ENCODE results near the gene SLC39A1.
"Not testable (repeated sequence)": the region's sequence is repeated elsewhere in the genome, so short reads cannot be mapped to it uniquely, and the experiment has no call there.

The SLC39A1 gene

DNA sequence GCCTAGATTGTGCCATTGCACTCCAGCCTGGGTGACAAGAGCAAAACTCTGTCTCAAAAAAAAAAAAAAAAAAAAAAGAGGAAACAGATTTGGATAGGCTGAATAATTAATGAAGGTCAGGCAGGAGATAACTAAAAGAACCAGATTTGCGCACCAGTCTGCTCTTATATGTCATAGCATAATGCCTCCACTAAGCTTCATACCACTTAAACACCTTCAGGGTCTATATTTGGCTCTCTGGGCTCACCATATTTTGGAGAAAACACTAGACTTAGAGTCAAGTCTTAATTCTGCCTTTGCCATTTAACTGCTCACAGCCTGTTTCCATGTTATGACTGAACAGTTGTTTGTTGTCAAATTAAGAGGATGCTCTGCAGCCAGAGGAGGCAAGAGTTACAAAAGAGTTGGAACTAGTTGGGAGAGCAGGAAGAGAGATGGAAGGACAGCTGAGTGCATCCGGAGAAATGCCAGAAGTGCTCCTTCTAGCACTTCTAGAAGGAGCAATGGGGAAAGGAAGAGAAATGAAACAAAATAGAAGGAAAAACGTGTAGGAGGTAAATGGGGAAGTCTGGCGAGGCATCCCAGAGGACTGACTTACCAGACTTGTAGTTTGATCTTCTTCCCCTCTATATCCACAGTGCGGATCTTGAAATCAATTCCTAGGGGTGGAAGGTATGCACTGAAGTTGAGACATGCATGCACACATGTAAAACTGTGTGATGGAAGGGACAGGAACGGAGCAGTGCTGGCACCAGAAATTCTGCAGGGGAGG, 21.0 kb upstream of the SLC39A1 start:
- no peaks in the 10 kb centered on the region for H3K9me3 Mint-ChIP-seq
- peaks cover 33% of the 10 kb centered on the region for H3K4me1 Mint-ChIP-seq
- no peak for ATAC-seq
- no peak overlapping the region for H3K27ac Mint-ChIP-seq
- no peak for DNase-seq
- H3K4me3 Mint-ChIP-seq: peak overlapping the region; percentile 27 to 49
- no peaks in the 10 kb centered on the region for H3K27me3 Mint-ChIP-seq

DNA sequence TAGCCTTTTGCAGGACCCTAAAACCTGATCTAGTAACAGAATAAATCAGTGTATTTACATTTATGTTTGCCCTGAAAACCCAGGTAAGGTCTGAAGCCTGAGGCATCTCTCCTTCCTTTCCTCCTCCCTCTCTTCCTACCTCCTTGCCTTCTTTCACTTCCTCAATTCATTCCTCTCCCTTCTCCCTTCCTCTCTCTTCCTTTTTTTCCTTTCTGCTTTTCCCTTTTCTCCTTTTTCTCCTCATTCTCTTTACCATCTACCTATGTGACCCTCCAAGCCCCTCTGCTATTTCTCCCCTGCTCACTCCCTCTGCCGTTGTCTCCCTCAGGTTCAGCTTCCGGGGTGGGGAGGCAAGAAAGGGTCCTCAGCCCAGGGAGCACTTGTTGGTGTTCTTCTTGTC, 18.4 kb upstream of the SLC39A1 start:
- not testable (repeated sequence) for H3K4me3 Mint-ChIP-seq, DNase-seq, H3K9me3 Mint-ChIP-seq, H3K27me3 Mint-ChIP-seq, ATAC-seq
- Mint-ChIP-seq H3K4me1 (peaks cover 38% of the 10 kb centered on the region), H3K27ac (peak overlapping the region in 1 of 2 donors; percentile 42)

DNA sequence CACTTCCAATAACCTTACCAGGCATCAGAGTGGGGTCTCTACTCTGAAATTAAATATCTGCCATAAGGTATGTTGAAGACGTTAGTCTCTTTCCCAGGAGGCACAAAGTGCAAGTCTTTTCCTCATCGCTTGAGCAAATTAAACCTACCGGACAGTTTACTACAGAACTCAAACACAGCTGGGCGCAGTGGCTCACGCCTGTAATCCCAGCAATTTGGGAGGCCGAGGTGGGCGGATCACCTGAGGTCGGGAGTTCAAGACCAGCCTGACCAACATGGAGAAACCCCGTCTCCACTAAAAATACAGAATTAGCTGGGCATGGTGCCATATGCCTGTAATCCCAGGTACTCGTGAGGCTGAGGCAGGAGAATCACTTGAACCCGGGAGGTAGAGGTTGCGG, 15.8 kb upstream of the SLC39A1 start:
- DNase-seq, H3K27me3 Mint-ChIP-seq, H3K27ac Mint-ChIP-seq, ATAC-seq, H3K9me3 Mint-ChIP-seq: not testable (repeated sequence)
- peaks cover 37% of the 10 kb centered on the region for H3K4me1 Mint-ChIP-seq
- peak overlapping the region; percentile 97 for H3K4me3 Mint-ChIP-seq

DNA sequence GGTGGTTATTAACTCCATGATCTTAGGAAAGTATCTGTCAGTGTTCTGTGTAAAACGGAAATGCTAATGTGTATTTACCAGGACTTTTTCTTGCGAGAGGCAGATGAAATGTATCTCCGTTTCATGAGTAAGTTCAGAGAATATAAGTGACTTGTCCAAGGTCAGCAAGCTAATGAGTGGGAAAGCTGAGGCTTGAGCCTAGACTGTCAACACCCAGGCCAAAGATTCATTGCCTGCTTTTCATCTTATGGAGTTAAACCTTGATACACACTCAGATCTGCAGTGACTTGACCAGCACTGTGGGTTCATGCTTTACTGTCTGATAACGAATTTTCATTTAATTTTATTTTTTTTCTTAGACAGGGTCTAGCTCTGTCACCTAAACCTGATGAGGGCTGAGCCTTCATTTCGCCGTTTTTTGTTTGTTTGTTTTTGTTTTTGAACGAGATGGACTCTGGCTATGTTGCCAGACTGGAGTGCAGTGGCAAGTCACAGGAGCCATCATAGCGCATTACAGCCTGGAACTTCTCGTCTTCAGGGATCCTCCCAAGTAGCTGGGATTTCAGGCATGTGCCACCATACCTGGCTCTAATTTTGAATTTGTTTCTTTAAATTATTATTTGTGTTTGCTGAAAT, 15.1 kb upstream of the SLC39A1 start:
- Mint-ChIP-seq H3K27ac (peak overlapping the region; percentile 27 to 49), H3K4me1 (peaks cover 40% of the 10 kb centered on the region), H3K9me3 (no peaks in the 10 kb centered on the region), H3K27me3 (no peaks in the 10 kb centered on the region), H3K4me3 (peak overlapping the region; percentile 97)
- no peak for ATAC-seq
- no peak for DNase-seq

DNA sequence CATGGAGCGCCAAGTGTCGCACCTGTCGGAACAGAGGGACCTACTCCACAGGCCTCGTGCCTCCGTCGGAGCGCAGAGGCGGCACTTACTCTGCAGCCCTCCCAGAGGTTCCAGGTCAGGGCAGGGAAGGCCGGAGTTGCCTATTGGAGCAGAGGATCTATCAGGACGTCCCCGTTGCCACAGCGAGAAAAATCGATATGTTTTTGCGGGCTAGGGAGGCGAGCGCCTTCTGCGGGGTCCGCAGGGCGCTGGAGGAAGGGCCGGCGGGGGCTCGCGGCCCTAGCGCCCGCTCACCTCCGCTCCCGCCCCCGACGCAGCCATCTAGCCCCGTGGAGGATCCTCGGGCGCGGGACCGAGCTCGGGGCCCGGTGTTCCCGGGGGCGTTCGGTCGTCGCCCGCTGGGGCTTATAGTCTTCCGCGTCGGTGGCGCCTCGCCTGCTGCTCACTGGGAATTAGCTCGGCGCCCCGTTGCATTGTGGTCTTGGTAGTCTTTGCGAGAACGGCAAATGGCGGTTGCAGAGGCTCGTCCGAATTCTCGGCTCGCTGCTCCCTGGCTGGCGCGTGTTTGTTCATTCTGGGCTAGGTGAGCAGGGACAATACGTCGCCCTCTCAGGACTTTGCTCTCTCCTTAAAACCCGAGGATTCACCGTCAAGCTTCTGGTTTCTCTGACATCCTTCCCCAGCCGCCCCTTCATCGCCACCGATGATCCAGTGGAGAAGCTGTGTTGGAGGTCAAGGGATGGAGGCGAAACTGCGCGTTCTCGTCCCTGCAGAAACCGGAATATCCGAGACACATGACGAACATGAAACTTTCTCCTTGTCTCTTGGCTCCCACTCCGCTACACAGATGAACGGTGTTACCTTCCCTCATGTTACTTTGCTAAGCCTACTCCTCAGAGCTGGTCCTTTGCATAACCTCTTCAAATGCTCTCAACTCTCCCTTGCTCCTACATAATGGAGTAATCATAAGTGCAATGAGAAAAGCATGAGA, 14.2 kb upstream of the SLC39A1 start, which contains the start of gene JTB:
Gene JTB (minus strand): TSS at position 425 of the 991 bp plus-strand sequence. CDS start 422 bp downstream, at position 3.
- DNase-seq (peak; percentile 69 to 80), ATAC-seq (peak; percentile 94)
- Mint-ChIP-seq H3K27ac (peak within 1 kb of the TSS; percentile 92 to 95), H3K4me3 (peak within 1 kb of the TSS; percentile 97), H3K27me3 (no peaks in the 10 kb centered on the region), H3K4me1 (peaks cover 44% of the 10 kb centered on the region), H3K9me3 (no peaks in the 10 kb centered on the region)

DNA sequence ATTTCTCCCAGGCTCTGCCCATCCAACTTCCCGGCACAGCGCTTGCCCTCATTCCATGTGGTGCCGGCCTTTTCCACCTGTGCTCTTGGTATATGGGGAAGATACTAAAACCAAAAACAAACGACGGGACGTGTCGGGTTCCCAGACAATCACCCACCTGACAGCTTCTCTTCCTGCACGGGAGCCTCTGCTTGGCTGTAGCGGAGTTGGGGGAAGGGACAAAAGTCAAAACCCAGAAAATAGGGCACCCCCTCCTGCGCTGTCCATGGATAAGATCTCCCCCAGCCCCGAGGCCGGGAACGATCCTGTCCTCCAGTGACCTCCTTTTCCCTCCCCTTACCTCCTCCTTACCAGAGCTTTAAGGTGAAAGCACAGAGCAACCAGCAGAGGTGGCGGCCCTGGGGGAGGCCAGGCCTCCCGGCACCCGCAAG, 13.5 kb upstream of the SLC39A1 start:
- no peak for ATAC-seq

DNA sequence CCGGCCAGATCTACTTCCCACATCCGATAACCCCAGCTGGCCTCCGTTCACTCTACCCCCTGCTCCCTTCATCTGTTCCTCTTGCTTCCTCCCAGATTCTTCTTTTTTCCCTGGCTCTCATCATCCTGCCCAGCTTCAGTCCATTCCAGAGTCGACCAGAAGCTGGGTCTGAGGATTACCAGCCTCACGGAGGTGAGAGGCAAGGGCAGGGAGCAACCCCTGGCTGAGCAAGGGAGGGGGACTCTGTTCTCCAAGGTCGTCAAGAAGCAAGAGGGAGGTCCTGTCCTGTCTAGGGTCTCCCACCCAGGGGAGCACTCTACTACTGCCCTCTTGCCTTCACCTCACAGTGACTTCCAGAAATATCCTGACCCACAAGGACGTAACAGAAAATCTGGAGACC, 10.2 kb upstream of the SLC39A1 start:
- H3K4me1 Mint-ChIP-seq: peaks cover 58% of the 10 kb centered on the region
- H3K4me3 Mint-ChIP-seq: no peak overlapping the region
- no peaks in the 10 kb centered on the region for H3K27me3 Mint-ChIP-seq
- ATAC-seq (no peak), DNase-seq (no peak)
- H3K9me3 Mint-ChIP-seq: no peaks in the 10 kb centered on the region
- H3K27ac Mint-ChIP-seq: no peak overlapping the region

More for the DNA sequence above, 13.5 kb upstream of the SLC39A1 start:
- Mint-ChIP-seq H3K9me3 (no peaks in the 10 kb centered on the region), H3K4me3 (peak overlapping the region; percentile 97), H3K27ac (peak overlapping the region; percentile 92 to 95), H3K4me1 (peaks cover 51% of the 10 kb centered on the region), H3K27me3 (no peaks in the 10 kb centered on the region)
- DNase-seq: no peak

DNA sequence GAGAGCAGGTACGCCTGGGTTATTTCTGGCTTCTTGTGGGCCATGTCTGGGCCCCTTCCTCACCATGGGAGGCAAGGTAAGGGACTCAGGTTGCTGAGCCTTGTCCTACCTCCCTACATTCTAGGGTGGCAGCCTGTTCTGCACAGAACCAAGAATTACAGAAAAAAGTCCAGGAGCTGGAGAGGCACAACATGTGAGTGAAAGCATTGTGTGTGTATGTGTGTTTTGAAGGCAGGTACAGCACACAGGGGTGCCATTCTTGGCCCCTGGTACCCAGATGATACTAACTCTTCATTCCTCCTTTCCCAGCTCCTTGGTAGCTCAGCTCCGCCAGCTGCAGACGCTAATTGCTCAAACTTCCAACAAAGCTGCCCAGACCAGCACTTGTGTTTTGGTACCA, 9.7 kb upstream of the SLC39A1 start:
- H3K27me3 Mint-ChIP-seq: no peaks in the 10 kb centered on the region
- H3K27ac Mint-ChIP-seq: no peak overlapping the region
- no peak for ATAC-seq
- H3K9me3 Mint-ChIP-seq: no peaks in the 10 kb centered on the region
- peaks cover 58% of the 10 kb centered on the region for H3K4me1 Mint-ChIP-seq
- H3K4me3 Mint-ChIP-seq: no peak overlapping the region
- DNase-seq: no peak

DNA sequence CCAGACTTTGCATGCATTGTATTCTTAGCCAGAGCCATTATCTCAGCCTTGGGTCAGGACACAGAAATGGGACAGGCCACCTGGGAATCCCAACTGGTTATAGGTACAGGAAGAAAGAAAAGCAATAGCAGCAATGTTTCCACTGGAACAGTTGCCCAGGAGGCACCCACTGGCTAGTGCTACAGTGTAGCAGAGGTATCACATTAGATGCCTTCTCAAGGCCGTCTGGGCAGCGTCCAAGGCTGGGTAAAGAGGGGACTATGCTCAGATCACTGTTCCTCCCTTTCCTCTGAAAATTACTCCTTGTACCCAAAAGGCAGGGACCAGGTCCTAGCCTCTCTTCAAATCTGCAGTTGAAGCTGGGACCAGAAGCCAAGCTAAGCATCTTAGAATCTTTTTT, 7.0 kb upstream of the SLC39A1 start:
- H3K27me3 Mint-ChIP-seq: no peaks in the 10 kb centered on the region
- no peak for ATAC-seq
- H3K9me3 Mint-ChIP-seq: no peaks in the 10 kb centered on the region
- no peak overlapping the region for H3K27ac Mint-ChIP-seq
- no peak overlapping the region for H3K4me3 Mint-ChIP-seq
- DNase-seq: no peak
- H3K4me1 Mint-ChIP-seq: peaks cover 57% of the 10 kb centered on the region

DNA sequence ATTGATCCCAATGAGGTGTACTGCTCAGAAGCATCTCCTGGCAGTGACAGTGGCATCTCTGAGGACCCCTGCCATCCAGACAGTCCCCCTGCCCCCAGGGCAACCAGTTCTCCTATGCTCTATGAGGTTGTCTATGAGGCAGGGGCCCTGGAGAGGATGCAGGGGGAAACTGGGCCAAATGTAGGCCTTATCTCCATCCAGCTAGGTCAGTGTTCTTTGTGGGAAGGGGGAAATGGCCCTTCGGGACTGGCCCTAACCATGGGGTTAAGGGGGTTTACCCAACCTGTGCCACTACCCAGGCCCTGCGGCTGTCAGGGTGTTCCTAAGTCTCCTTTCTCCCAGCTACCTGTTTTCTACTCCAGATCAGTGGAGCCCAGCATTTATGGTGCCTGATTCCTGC, 5.6 kb upstream of the SLC39A1 start:
- DNase-seq: no peak
- Mint-ChIP-seq H3K4me1 (peaks cover 56% of the 10 kb centered on the region), H3K27ac (peak overlapping the region in 1 of 2 donors; percentile 22), H3K9me3 (no peaks in the 10 kb centered on the region), H3K27me3 (no peaks in the 10 kb centered on the region), H3K4me3 (peak overlapping the region; percentile 97 to 98)
- no peak for ATAC-seq

DNA sequence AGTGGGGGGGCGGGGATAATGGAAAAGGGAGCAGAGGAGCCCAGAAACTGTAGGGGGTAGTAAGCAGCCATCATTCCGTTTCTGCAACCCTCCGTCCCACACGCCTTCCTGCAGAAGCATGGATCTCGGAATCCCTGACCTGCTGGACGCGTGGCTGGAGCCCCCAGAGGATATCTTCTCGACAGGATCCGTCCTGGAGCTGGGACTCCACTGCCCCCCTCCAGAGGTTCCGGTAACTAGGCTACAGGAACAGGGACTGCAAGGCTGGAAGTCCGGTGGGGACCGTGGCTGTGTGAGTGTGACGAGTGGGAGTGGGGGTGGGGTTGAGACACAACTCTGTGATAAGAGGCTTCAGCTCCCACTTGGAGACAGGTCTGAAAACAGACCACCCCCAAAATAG, 5.1 kb upstream of the SLC39A1 start:
- no peaks in the 10 kb centered on the region for H3K27me3 Mint-ChIP-seq
- peak overlapping the region; percentile 97 to 98 for H3K4me3 Mint-ChIP-seq
- H3K27ac Mint-ChIP-seq: peak overlapping the region; percentile 85 to 98
- ATAC-seq (no peak), DNase-seq (no peak)
- no peaks in the 10 kb centered on the region for H3K9me3 Mint-ChIP-seq
- peaks cover 58% of the 10 kb centered on the region for H3K4me1 Mint-ChIP-seq

DNA sequence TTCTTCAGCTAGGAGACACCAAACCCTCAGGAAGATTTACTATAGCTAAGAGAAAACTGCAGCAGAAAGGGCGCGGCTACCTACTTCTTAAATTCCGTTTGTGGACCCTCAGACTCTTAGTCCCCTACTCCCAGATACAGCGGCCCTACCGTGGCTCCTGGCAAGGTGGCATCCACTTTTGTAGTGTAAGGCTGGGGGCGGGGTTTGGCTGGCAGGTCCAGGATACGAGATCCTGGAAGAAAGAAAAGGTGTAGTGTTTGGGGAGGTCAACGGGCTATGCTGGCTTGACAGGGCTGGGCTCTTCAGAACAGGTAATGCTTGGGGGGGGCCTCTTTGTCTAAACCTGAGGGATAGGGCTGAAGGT, 4.6 kb upstream of the SLC39A1 start:
- peak overlapping the region; percentile 85 to 98 for H3K27ac Mint-ChIP-seq
- peak overlapping the region; percentile 97 to 98 for H3K4me3 Mint-ChIP-seq
- H3K4me1 Mint-ChIP-seq: peaks cover 58% of the 10 kb centered on the region
- DNase-seq: no peak
- ATAC-seq: no peak
- H3K9me3 Mint-ChIP-seq: no peaks in the 10 kb centered on the region
- no peaks in the 10 kb centered on the region for H3K27me3 Mint-ChIP-seq

DNA sequence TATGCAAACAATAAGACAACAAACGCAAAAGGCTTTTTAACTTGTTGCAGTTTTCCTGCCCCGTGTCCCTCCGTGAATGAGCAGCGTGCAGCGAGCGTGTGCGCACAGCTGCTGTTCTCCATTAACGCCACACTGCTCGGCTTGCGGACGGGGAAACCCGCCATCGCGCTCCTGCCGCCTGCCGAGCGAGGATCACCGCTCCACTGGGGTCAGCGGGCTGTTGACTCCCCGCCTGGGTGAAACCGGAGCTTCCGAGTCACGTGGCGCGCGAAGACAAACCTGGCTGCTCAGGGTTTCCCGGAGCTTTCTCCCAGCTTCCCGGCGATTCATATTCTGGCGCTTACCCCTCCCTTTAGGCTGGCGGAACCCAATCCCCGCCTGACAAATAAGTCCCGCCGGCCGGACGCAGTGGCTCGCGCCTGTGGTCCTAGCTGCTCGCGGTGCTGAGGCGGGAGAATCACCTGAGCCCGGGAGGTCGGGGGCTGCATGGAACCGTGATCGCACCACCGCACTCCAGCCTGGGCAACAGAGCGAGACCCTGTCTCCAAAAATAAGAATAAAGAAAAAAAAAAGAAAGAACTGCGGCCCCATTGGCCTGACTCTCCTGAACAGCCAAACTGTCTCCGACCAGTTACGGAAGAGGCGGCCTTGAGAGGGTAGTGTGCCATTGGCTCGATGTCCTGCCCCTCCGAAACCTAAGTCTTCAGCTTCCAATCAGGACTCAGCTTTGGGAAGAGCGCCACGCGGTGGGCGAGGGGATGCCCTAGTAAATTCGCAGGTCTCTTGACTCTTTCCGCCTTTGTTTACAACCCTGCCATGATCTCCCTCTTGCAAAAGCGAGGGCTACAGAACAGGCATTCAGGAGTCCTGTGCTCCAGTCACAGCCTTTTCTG, 4.0 kb upstream of the SLC39A1 start, which contains the start of gene CREB3L4:
Gene CREB3L4 (plus strand): TSS at position 796 of the 893 bp plus-strand sequence. CDS start 624 bp downstream, outside the sequence.
- Mint-ChIP-seq H3K4me3 (peak within 1 kb of the TSS; percentile 97 to 98), H3K4me1 (peaks cover 57% of the 10 kb centered on the region), H3K27me3 (no peaks in the 10 kb centered on the region), H3K9me3 (no peaks in the 10 kb centered on the region), H3K27ac (peak within 1 kb of the TSS; percentile 98)
- peak; percentile 76 to 90 for DNase-seq
- ATAC-seq: peak; percentile 91

DNA sequence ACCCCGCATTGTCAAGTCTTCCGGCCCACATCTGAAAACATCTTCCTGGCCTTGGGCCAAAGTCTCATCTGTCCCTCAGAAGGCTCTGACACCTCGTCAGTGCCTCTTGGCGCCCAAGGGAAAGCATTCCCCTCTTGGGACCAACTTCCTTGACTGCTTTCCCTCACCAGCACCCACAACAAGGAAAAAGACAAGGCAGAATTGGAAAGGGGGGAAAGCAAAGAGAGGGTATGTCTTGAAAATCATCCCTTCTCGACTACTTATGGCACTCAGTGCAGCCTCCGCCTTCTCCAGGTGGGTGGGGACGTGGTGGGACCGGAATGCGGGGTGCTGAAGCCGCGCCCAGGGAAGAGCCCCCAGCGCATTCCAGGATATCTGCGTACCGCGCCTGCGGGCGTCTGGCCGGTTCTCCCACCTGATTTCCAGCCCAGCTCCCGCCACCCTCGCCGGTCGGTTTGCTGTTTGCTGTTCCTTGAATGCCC, 554 bp upstream of the SLC39A1 start:
- ATAC-seq: no peak
- no peak for DNase-seq
- no peaks in the 10 kb centered on the region for H3K27me3 Mint-ChIP-seq
- peak overlapping the region; percentile 54 to 77 for H3K27ac Mint-ChIP-seq
- H3K4me3 Mint-ChIP-seq: peak overlapping the region; percentile 81 to 88
- no peaks in the 10 kb centered on the region for H3K9me3 Mint-ChIP-seq
- H3K4me1 Mint-ChIP-seq: peaks cover 71% of the 10 kb centered on the region
